HepG2 (cell line): ENCODE data around the gene SPDL1. TPM values are rescaled to one million over a fixed set of nuclear protein-coding genes. Genes with fewer than 3 reads are reported as not detected.

Source experiments
- ATAC-seq: fragments of 200-7000 bp; cut with Tn5 transposase; 3 replicates; pipeline ENCODE4 v1.9.1; 2020; ENCODE audit warnings: mild to moderate bottlenecking, moderate library complexity
- BruUV-seq: library from RNA; stranded (reverse); fragments of 400-500 nt; replicated peaks from 2 replicates; lab custom pipeline; 2021; lab: Mats Ljungman, UMichigan
- CTCF ChIA-PET: fragments of 300-600 bp; formaldehyde crosslinking; extraction: SDS; loops from one replicate; lab custom pipeline; 2021; ENCODE audit warnings: low total read pairs, inconsistent platforms, low intra/inter-chr PET ratio; lab: Yijun Ruan, JAX
- POLR2A ChIA-PET: fragments of 350-600 bp; sonication (Branson Sonifier 250); formaldehyde crosslinking; loops from one replicate; lab custom pipeline; 2020; ENCODE audit warnings: antibody characterized with exemption, inconsistent platforms; lab: Yijun Ruan, JAX
- DNase-seq: peaks from one replicate; pipeline ENCODE4 v3.0.0-alpha.2; 2015; ENCODE audit warnings: low spot score
- FAIRE-seq: peaks from 3 replicates; lab custom pipeline; 2011; peaks lifted over from hg19 to GRCh38; lab: Jason Lieb, UNC
- H2AFZ ChIP-seq: one replicate; pipeline ENCODE4 v1.6.1; 2011; ENCODE audit warnings: low read length, inconsistent platforms
- H3K27ac ChIP-seq: fragments of 300-600 bp; 3 replicates; pipeline ENCODE4 v1.8.0; 2011; ENCODE audit warnings: mixed run types, mild to moderate bottlenecking, mixed read lengths, low read length, inconsistent platforms; ENCODE audit not compliant: insufficient read depth; ENCODE audit errors: extremely low read length
- H3K27me3 ChIP-seq, 2 experiments: fragments of 200-600 bp in 1 of 2; 2 replicates in 1 of 2; 3 replicates in 1 of 2; pipeline versions ENCODE4 v1.6.0 to v1.8.0; 2011; ENCODE audit warnings: low read length in 2 of 2, mild to moderate bottlenecking in 2 of 2, moderate library complexity in 2 of 2, inconsistent platforms in 1 of 2; ENCODE audit not compliant: insufficient read depth in 2 of 2, control insufficient read depth in 1 of 2
- H3K36me3 ChIP-seq, 2 experiments: fragments of 200-600 bp in 1 of 2; replicated peaks in 1 of 2; 2 replicates in 1 of 2; 3 replicates in 1 of 2; pipeline versions ENCODE4 v1.5.1 to v1.8.0; 2011; ENCODE audit warnings: low read length in 2 of 2, inconsistent platforms in 1 of 2; ENCODE audit not compliant: insufficient read depth in 2 of 2, control insufficient read depth in 1 of 2
- H3K4me1 ChIP-seq: 2 replicates; pipeline ENCODE4 v1.5.1; 2012; ENCODE audit warnings: low read length, inconsistent platforms; ENCODE audit not compliant: insufficient read depth
- H3K4me2 ChIP-seq: 2 replicates; pipeline ENCODE4 v1.6.0; 2011; ENCODE audit warnings: low read depth, low read length, inconsistent platforms
- H3K4me3 ChIP-seq, 3 experiments: fragments of 200-600 bp in 1 of 3; sonication (generic), shearing (Covaris generic) in 1 of 3; replicated peaks in 1 of 3; 2 replicates each; pipeline ENCODE4 v1.5.1; 2011 to 2016; ENCODE audit warnings: low read length in 3 of 3, inconsistent platforms in 2 of 3, low read depth in 2 of 3, mild to moderate bottlenecking in 2 of 3, control low read depth in 1 of 3, mixed read lengths in 1 of 3; ENCODE audit not compliant: insufficient read depth in 1 of 3
- H3K79me2 ChIP-seq: one replicate; pipeline ENCODE4 v1.6.1; 2011; ENCODE audit warnings: low read length, inconsistent platforms; ENCODE audit not compliant: insufficient read depth
- H3K9ac ChIP-seq: 2 replicates; pipeline ENCODE4 v1.6.0; 2011; ENCODE audit warnings: mild to moderate bottlenecking, low read depth, low read length, inconsistent platforms; ENCODE audit not compliant: insufficient read depth
- H3K9me3 ChIP-seq: 2 replicates; pipeline ENCODE4 v1.5.1; 2012; ENCODE audit warnings: mild to moderate bottlenecking, low read length
- H4K20me1 ChIP-seq: 2 replicates; pipeline ENCODE4 v1.6.0; 2011; ENCODE audit warnings: inconsistent platforms, mild to moderate bottlenecking, low read length, moderate library complexity; ENCODE audit not compliant: insufficient read depth
- BRD4 ChIP-seq: sonication (generic); formaldehyde crosslinking; IDR thresholded peaks from 2 replicates; pipeline ENCODE4 v1.4.0; 2020; ENCODE audit warnings: missing genetic modification reagents
- CBFB ChIP-seq: sonication (generic); formaldehyde crosslinking; IDR thresholded peaks from 2 replicates; pipeline ENCODE4 v1.4.0; 2020; ENCODE audit warnings: missing genetic modification reagents
- CENPX ChIP-seq: sonication (generic); formaldehyde crosslinking; IDR thresholded peaks from 2 replicates; pipeline ENCODE4 v1.9.0; 2021; ENCODE audit warnings: mild to moderate bottlenecking, missing genetic modification reagents, moderate library complexity
- RFXANK ChIP-seq: IDR thresholded peaks from 2 replicates; pipeline ENCODE4 v1.6.1; 2016
- SIX1 ChIP-seq: sonication (generic); formaldehyde crosslinking; IDR thresholded peaks from 2 replicates; pipeline ENCODE4 v1.4.0; 2020; ENCODE audit warnings: missing genetic modification reagents, borderline replicate concordance
- SMC3 ChIP-seq: IDR thresholded peaks from 2 replicates; pipeline ENCODE4 v1.6.1; 2011; ENCODE audit warnings: low read length, improper control_type of control experiment
- SRSF9 ChIP-seq: fragments of 200-400 bp; formaldehyde crosslinking; IDR thresholded peaks from 2 replicates; pipeline ENCODE4 v1.6.1; 2018; ENCODE audit warnings: borderline replicate concordance, mild to moderate bottlenecking, low read depth, low read length; ENCODE audit not compliant: insufficient read depth, poor library complexity, severe bottlenecking
- TFAP4 ChIP-seq: sonication (generic); IDR thresholded peaks from 2 replicates; pipeline ENCODE4 v1.6.1; 2016; ENCODE audit warnings: low read depth, borderline replicate concordance
- ZNF18 ChIP-seq: sonication (generic); formaldehyde crosslinking; IDR thresholded peaks from 2 replicates; pipeline ENCODE4 v1.8.0; 2022; ENCODE audit warnings: mild to moderate bottlenecking, missing genetic modification reagents; ENCODE audit not compliant: insufficient replicate concordance
- ZNF326 ChIP-seq: sonication (generic); formaldehyde crosslinking; IDR thresholded peaks from 2 replicates; pipeline ENCODE4 v1.4.0; 2020; ENCODE audit warnings: missing genetic modification reagents, borderline replicate concordance
- ZNF558 ChIP-seq: sonication (generic); formaldehyde crosslinking; IDR thresholded peaks from 2 replicates; pipeline ENCODE4 v1.9.0; 2022; ENCODE audit warnings: mild to moderate bottlenecking, missing genetic modification reagents, borderline replicate concordance
- ZNF883 ChIP-seq: sonication (generic); formaldehyde crosslinking; IDR thresholded peaks from 2 replicates; pipeline ENCODE4 v1.5.1; 2020; ENCODE audit warnings: mild to moderate bottlenecking, missing genetic modification reagents; ENCODE audit errors: not compliant biosample characterization
- WGBS: methylation state at CpG from one replicate; pipeline ENCODE4 v1.1.6; 2017; ENCODE audit warnings: low lambda C conversion rate; 5-methylcytosine and 5-hydroxymethylcytosine counted together
- in situ Hi-C: cut with HindIII; loops from 2 replicates; pipeline ENCODE4 v1.10.0; 2017; ENCODE audit warnings: low pct_unique_long_range_greater_than_20kb; ENCODE audit not compliant: extremely low pct_ligation_motif_present
- intact Hi-C: fragments of 100-400 bp; cut with micrococcal nuclease; formaldehyde crosslinking; loops from one replicate; pipeline ENCODE4 v1.10.0; 2022; ENCODE audit not compliant: unreplicated experiment
- polyA plus RNA-seq, 8 experiments: library from polyadenylated mRNA; depleted of rRNA in 3 of 8; stranded (reverse) in 7 of 8; unstranded in 1 of 8; fragments of >200 nt; fragmentation: Illumina TruSeq in 4 of 8; extraction: Trizol in 4 of 8; gene quantifications; 2 replicates each; pipeline versions ENCODE4 v1.2.1 to v1.2.3, GENCODE V29; 2011 to 2016; ENCODE audit warnings: low read depth in 4 of 8, missing spikeins in 1 of 8, mixed read lengths in 1 of 8; ENCODE audit not compliant: insufficient read depth in 1 of 8
- total RNA-seq, 5 experiments: library from RNA; depleted of rRNA; stranded (reverse); fragments of >200 nt; fragmentation: Illumina TruSeq; extraction: Trizol; gene quantifications; 2 replicates each; pipeline ENCODE4 v1.2.3, GENCODE V29; 2016; ENCODE audit warnings: low read depth in 1 of 5

The SPDL1 gene
- total and polyA plus RNA-seq, 2 of the 13 experiments (the other 11 are each of a cell fraction or from before 2014, with no cell fraction given) = 10.9 to 36.6 TPM

- FAIRE-seq (no peak), DNase-seq (no peak), ATAC-seq (no peak)
- CTCF ChIA-PET = no interaction called here
- Histone ChIP-seq H3K27ac (no peak overlapping the region), H2AFZ (no peak overlapping the region), H4K20me1 (no peaks in the 10 kb centered on the region), H3K9ac (no peak overlapping the region), H3K79me2 (no peaks in the 10 kb centered on the region), H3K4me2 (no peak overlapping the region), H3K4me1 (no peaks in the 10 kb centered on the region), H3K4me3 (no peak overlapping the region), H3K27me3 (no peaks in the 10 kb centered on the region), H3K9me3 (no peaks in the 10 kb centered on the region), H3K36me3 (no peaks in the 10 kb centered on the region)
- 1% methylated on average over 4 of the region's 4 CpGs for WGBS
- intact Hi-C loops (no loop called here), in situ Hi-C loops (no loop called here)
- POLR2A ChIA-PET = no interaction called here
- no peak for TF ChIP-seq ZNF326 (CRISPR knock-in tag)
- TF ChIP-seq RFXANK (CRISPR knock-in tag) = no peak
- TF ChIP-seq ZNF883 (CRISPR knock-in tag) = no peak
- TF ChIP-seq ZNF18 (CRISPR knock-in tag) = no peak
- TF ChIP-seq SMC3 = no peak
- TF ChIP-seq SIX1 (CRISPR knock-in tag) = no peak
- no peak for TF ChIP-seq TFAP4
- no peak for TF ChIP-seq SRSF9
- TF ChIP-seq BRD4 (CRISPR knock-in tag) = no peak
- no peak for TF ChIP-seq CENPX (CRISPR knock-in tag)
- TF ChIP-seq ZNF558 (CRISPR knock-in tag) = no peak
- no peak for TF ChIP-seq CBFB
- no TSS peak for BruUV-seq
These were observed 31.9 kb upstream of the SPDL1 start for GRCh38 chr5:169551696-169552095.
